HFFc6 (cell line): ENCODE measurements around the gene FBXO5. TPM values are rescaled to one million over a fixed set of nuclear protein-coding genes. Genes with fewer than 3 reads are reported as not detected.

Source experiments
- DNase-seq: peaks from one replicate; pipeline ENCODE4 v3.0.0-alpha.2; 2018
- H3K27ac Mint-ChIP-seq: 2 replicates; pipeline ENCODE4 v1.8.0; 2020; ENCODE audit warnings: mild to moderate bottlenecking, mixed read lengths
- H3K27me3 Mint-ChIP-seq: 2 replicates; pipeline ENCODE4 v1.8.0; 2021; ENCODE audit warnings: mild to moderate bottlenecking, moderate library complexity, mixed read lengths; ENCODE audit not compliant: insufficient read depth
- H3K36me3 Mint-ChIP-seq: 2 replicates; pipeline ENCODE4 v1.8.0; 2021; ENCODE audit warnings: low read depth, mixed read lengths
- H3K4me1 Mint-ChIP-seq: 2 replicates; pipeline ENCODE4 v1.8.0; 2020; ENCODE audit warnings: low read depth, mixed read lengths
- H3K4me3 Mint-ChIP-seq: 2 replicates; pipeline ENCODE4 v1.8.0; 2020; ENCODE audit warnings: mild to moderate bottlenecking, moderate library complexity, mixed read lengths
- H3K9me3 Mint-ChIP-seq: 2 replicates; pipeline ENCODE4 v1.8.0; 2020; ENCODE audit warnings: mild to moderate bottlenecking, mixed read lengths
- total RNA-seq, 6 experiments: library from RNA; stranded (reverse); fragmentation: NEBNext Ultra II Directional; extraction: Animal tissue kit (Norgen Biotek cat#: 25700); gene quantifications; 2 replicates in 1 of 6; 3 replicates in 5 of 6; pipeline ENCODE4 v1.2.3, GENCODE V29; 2021
- TF ChIP-seq, protein P1 (sequence below): fragments of 200-600 bp; sonication (generic); IDR thresholded peaks from 2 replicates; pipeline ENCODE4 v1.5.0; 2021; ENCODE audit warnings: antibody characterized with exemption, mild to moderate bottlenecking

FBXO5 gene
- total RNA-seq, 6 experiments from 2014 or later = 12.7 to 26.9 (median 23.7) TPM

GRCh38 chr6:153015094-153015640, 32.3 kb upstream of the FBXO5 start:
- TF ChIP-seq, protein P1, sequence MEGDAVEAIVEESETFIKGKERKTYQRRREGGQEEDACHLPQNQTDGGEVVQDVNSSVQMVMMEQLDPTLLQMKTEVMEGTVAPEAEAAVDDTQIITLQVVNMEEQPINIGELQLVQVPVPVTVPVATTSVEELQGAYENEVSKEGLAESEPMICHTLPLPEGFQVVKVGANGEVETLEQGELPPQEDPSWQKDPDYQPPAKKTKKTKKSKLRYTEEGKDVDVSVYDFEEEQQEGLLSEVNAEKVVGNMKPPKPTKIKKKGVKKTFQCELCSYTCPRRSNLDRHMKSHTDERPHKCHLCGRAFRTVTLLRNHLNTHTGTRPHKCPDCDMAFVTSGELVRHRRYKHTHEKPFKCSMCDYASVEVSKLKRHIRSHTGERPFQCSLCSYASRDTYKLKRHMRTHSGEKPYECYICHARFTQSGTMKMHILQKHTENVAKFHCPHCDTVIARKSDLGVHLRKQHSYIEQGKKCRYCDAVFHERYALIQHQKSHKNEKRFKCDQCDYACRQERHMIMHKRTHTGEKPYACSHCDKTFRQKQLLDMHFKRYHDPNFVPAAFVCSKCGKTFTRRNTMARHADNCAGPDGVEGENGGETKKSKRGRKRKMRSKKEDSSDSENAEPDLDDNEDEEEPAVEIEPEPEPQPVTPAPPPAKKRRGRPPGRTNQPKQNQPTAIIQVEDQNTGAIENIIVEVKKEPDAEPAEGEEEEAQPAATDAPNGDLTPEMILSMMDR = no peak
- DNase-seq = no peak
- H3K27me3 Mint-ChIP-seq = no peaks in the 10 kb centered on the region
- no peaks in the 10 kb centered on the region for H3K36me3 Mint-ChIP-seq
- H3K4me1 Mint-ChIP-seq = no peaks in the 10 kb centered on the region
- no peak overlapping the region for H3K4me3 Mint-ChIP-seq
- no peak overlapping the region for H3K27ac Mint-ChIP-seq
- H3K9me3 Mint-ChIP-seq = no peaks in the 10 kb centered on the region

DNA sequence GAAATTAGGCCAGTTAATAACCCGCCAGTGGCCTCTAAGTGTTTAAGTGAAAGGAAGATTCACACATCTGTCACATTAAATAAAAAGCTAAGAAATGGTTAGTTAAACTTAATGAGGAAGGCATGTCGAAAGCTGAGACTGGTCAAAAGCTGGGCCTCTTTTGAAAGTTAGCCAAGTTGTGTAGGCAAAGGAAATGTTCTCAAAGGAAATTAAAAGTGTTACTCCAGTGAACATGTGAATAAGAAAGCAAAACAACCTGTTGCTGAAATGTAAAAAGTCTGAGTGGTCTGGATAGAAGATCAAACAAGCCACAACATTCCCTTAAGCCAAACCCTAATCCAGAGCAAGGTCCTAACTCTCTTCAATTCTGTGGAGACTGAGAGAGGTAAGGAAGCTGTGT, 30.6 kb upstream of the FBXO5 start:
- Mint-ChIP-seq H3K4me1 (no peaks in the 10 kb centered on the region), H3K36me3 (no peaks in the 10 kb centered on the region), H3K9me3 (no peaks in the 10 kb centered on the region), H3K4me3 (no peak overlapping the region), H3K27me3 (no peaks in the 10 kb centered on the region), H3K27ac (no peak overlapping the region)
- no peak for DNase-seq
- TF ChIP-seq, protein P1 = no peak

GRCh38 chr6:153012856-153013255, 30.0 kb upstream of the FBXO5 start:
- H3K27ac Mint-ChIP-seq = no peak overlapping the region
- no peaks in the 10 kb centered on the region for H3K27me3 Mint-ChIP-seq
- no peak overlapping the region for H3K4me3 Mint-ChIP-seq
- DNase-seq = no peak
- H3K36me3 Mint-ChIP-seq = no peaks in the 10 kb centered on the region
- no peaks in the 10 kb centered on the region for H3K4me1 Mint-ChIP-seq
- TF ChIP-seq, protein P1 = no peak
- H3K9me3 Mint-ChIP-seq = no peaks in the 10 kb centered on the region

GRCh38 chr6:153003366-153003690, 20.5 kb upstream of the FBXO5 start:
- Mint-ChIP-seq H3K9me3 (no peaks in the 10 kb centered on the region), H3K4me1 (peaks cover 39% of the 10 kb centered on the region), H3K27me3 (no peaks in the 10 kb centered on the region), H3K27ac (peak overlapping the region; percentile 91), H3K4me3 (peak overlapping the region; percentile 94), H3K36me3 (peaks cover 24% of the 10 kb centered on the region)
- DNase-seq = no peak
- TF ChIP-seq, protein P1 = no peak

- Mint-ChIP-seq H3K27me3 (no peaks in the 10 kb centered on the region), H3K4me3 (peak within 1 kb of the TSS; percentile 94), H3K27ac (peak within 1 kb of the TSS; percentile 91), H3K36me3 (peaks cover 24% of the 10 kb centered on the region), H3K4me1 (peaks cover 39% of the 10 kb centered on the region), H3K9me3 (no peaks in the 10 kb centered on the region)
- peak; percentile 94 for DNase-seq
- TF ChIP-seq, protein P1 = no peak
Measured at GRCh38 chr6:153002613-153003365, 19.9 kb upstream of the FBXO5 start, which contains the start of gene MTRF1L. TSS of gene MTRF1L (minus strand) at chr6:153002709. CDS start at chr6:153002685, 24 bp downstream.
